Mucosa of stomach (tissue), 1 donor: ENCODE results near the gene AMT.
"Not testable (repeated sequence)": the region's sequence is repeated elsewhere in the genome, so short reads cannot be mapped to it uniquely, and the experiment has no call there.

ENCODE experiments used
- H3K27me3 ChIP-seq: one replicate; pipeline ENCODE4 v1.7.0; 2013; ENCODE audit warnings: mild to moderate bottlenecking, low read length; ENCODE audit not compliant: control insufficient read depth, insufficient read depth
- H3K36me3 ChIP-seq: one replicate; pipeline ENCODE4 v1.7.0; 2013; ENCODE audit warnings: low read length; ENCODE audit not compliant: control insufficient read depth, insufficient read depth
- H3K4me1 ChIP-seq: one replicate; pipeline ENCODE4 v1.7.0; 2013; ENCODE audit warnings: mild to moderate bottlenecking, low read length; ENCODE audit not compliant: control insufficient read depth, insufficient read depth
- H3K4me3 ChIP-seq: one replicate; pipeline ENCODE4 v1.7.0; 2013; ENCODE audit warnings: low read length
- H3K9ac ChIP-seq: one replicate; pipeline ENCODE4 v1.7.0; 2013; ENCODE audit warnings: mild to moderate bottlenecking, low read length, moderate library complexity
- H3K9me3 ChIP-seq: one replicate; pipeline ENCODE4 v1.7.0; 2013; ENCODE audit warnings: mild to moderate bottlenecking, low read length, moderate library complexity; ENCODE audit not compliant: control insufficient read depth
- donor health status: Pancreatic carcinoma.

The AMT gene

GRCh38 chr3:49403891-49404290 lies 18.4 kb downstream of the AMT start:
- Histone ChIP-seq H3K4me1 (peaks cover 30% of the 10 kb centered on the region), H3K4me3 (no peak overlapping the region), H3K9ac (no peak overlapping the region), H3K36me3 (peaks cover 4% of the 10 kb centered on the region), H3K27me3 (no peaks in the 10 kb centered on the region), H3K9me3 (no peaks in the 10 kb centered on the region)

GRCh38 chr3:49401766-49402165 lies 20.5 kb downstream of the AMT start:
- Histone ChIP-seq H3K9me3 (no peaks in the 10 kb centered on the region), H3K27me3 (no peaks in the 10 kb centered on the region), H3K4me3 (no peak overlapping the region), H3K36me3 (peaks cover 4% of the 10 kb centered on the region), H3K9ac (no peak overlapping the region), H3K4me1 (peaks cover 23% of the 10 kb centered on the region)

GRCh38 chr3:49399461-49399860 lies 22.8 kb downstream of the AMT start:
- peaks cover 13% of the 10 kb centered on the region for H3K4me1 ChIP-seq
- no peak overlapping the region for H3K9ac ChIP-seq
- peaks cover 4% of the 10 kb centered on the region for H3K36me3 ChIP-seq
- H3K27me3 ChIP-seq: no peaks in the 10 kb centered on the region
- H3K9me3 ChIP-seq: no peaks in the 10 kb centered on the region
- no peak overlapping the region for H3K4me3 ChIP-seq

- peaks cover 4% of the 10 kb centered on the region for H3K36me3 ChIP-seq
- H3K9ac ChIP-seq: no peak overlapping the region
- H3K4me3 ChIP-seq: no peak overlapping the region
- H3K9me3 ChIP-seq: no peaks in the 10 kb centered on the region
- no peaks in the 10 kb centered on the region for H3K27me3 ChIP-seq
- H3K4me1 ChIP-seq: peaks cover 4% of the 10 kb centered on the region
These were observed 24.8 kb downstream of the AMT start for GRCh38 chr3:49397470-49397869.

GRCh38 chr3:49391310-49391709 lies 31.0 kb downstream of the AMT start:
- not testable (repeated sequence) for H3K4me1 ChIP-seq

GRCh38 chr3:49389297-49389696 lies 33.0 kb downstream of the AMT start:
- H3K36me3 ChIP-seq: no peaks in the 10 kb centered on the region
- no peaks in the 10 kb centered on the region for H3K4me1 ChIP-seq
- no peak overlapping the region for H3K9ac ChIP-seq
- no peak overlapping the region for H3K4me3 ChIP-seq
- H3K9me3 ChIP-seq: no peaks in the 10 kb centered on the region
- H3K27me3 ChIP-seq: no peaks in the 10 kb centered on the region

More at GRCh38 chr3:49391310-49391709, 31.0 kb downstream of the AMT start:
- not testable (repeated sequence) for H3K36me3 ChIP-seq, H3K9me3 ChIP-seq, H3K9ac ChIP-seq, H3K27me3 ChIP-seq, H3K4me3 ChIP-seq

GRCh38 chr3:49388289-49388820 lies 33.9 kb downstream of the AMT start:
- Histone ChIP-seq H3K36me3 (no peaks in the 10 kb centered on the region), H3K4me3 (no peak overlapping the region), H3K4me1 (peaks cover 8% of the 10 kb centered on the region), H3K9ac (no peak overlapping the region), H3K27me3 (no peaks in the 10 kb centered on the region), H3K9me3 (no peaks in the 10 kb centered on the region)

GRCh38 chr3:49387721-49388120 lies 34.6 kb downstream of the AMT start:
- H3K9me3 ChIP-seq: no peaks in the 10 kb centered on the region
- H3K4me1 ChIP-seq: peaks cover 9% of the 10 kb centered on the region
- H3K36me3 ChIP-seq: no peaks in the 10 kb centered on the region
- no peaks in the 10 kb centered on the region for H3K27me3 ChIP-seq
- no peak overlapping the region for H3K4me3 ChIP-seq
- H3K9ac ChIP-seq: no peak overlapping the region

GRCh38 chr3:49386056-49386756 lies 36.1 kb downstream of the AMT start:
- Histone ChIP-seq H3K36me3 (no peaks in the 10 kb centered on the region), H3K9me3 (no peaks in the 10 kb centered on the region), H3K4me1 (peaks cover 9% of the 10 kb centered on the region), H3K9ac (no peak overlapping the region), H3K4me3 (no peak overlapping the region), H3K27me3 (no peaks in the 10 kb centered on the region)

GRCh38 chr3:49385617-49386016 lies 36.7 kb downstream of the AMT start:
- Histone ChIP-seq H3K9ac (no peak overlapping the region), H3K27me3 (no peaks in the 10 kb centered on the region), H3K4me1 (peaks cover 9% of the 10 kb centered on the region), H3K4me3 (no peak overlapping the region), H3K9me3 (no peaks in the 10 kb centered on the region), H3K36me3 (no peaks in the 10 kb centered on the region)

- Histone ChIP-seq H3K9me3 (no peaks in the 10 kb centered on the region), H3K9ac (no peak overlapping the region), H3K36me3 (no peaks in the 10 kb centered on the region), H3K4me1 (peaks cover 9% of the 10 kb centered on the region), H3K27me3 (no peaks in the 10 kb centered on the region), H3K4me3 (no peak overlapping the region)
These were observed 38.9 kb downstream of the AMT start for GRCh38 chr3:49383387-49383786.

GRCh38 chr3:49378249-49378895 lies 43.9 kb downstream of the AMT start:
- Histone ChIP-seq H3K36me3 (peaks cover 1% of the 10 kb centered on the region), H3K4me3 (no peak overlapping the region), H3K9me3 (no peaks in the 10 kb centered on the region), H3K27me3 (no peaks in the 10 kb centered on the region), H3K4me1 (peaks cover under 1% of the 10 kb centered on the region), H3K9ac (no peak overlapping the region)
